ENCODE measurements around the gene EEF1AKMT4.

- no peak for TF ChIP-seq POLR2A (IDR thresholded peaks at IDR 0.05; ENCODE audit: low read depth, low read length)
- TF ChIP-seq TAF1 (IDR thresholded peaks at IDR 0.05; ENCODE audit: low read depth, low read length), result no peak
- no peak for TF ChIP-seq POLR2AphosphoS5 (IDR thresholded peaks at IDR 0.05; ENCODE audit: low read depth, low read length)
Observed at GRCh38 chr3:184291044-184291737, 41.7 kb downstream of the EEF1AKMT4 start.
